CD8-positive, alpha-beta memory T cell (primary cell): ENCODE data around the gene FBXW8. TPM values are rescaled to one million over a fixed set of nuclear protein-coding genes. Genes with fewer than 3 reads are reported as not detected.
A peak's percentile ranks its signal among the peaks of the same experiment; 100 is the strongest.

ENCODE experiments used
- CTCF ChIA-PET: fragments of 350-600 bp; sonication (Branson Sonifier 250); formaldehyde crosslinking; loops from one replicate; lab custom pipeline; 2021; ENCODE audit warnings: antibody characterized with exemption; lab: Charles Lee
- POLR2A ChIA-PET: fragments of 350-600 bp; sonication (Branson Sonifier 250); formaldehyde crosslinking; loops from one replicate; lab custom pipeline; 2021; ENCODE audit warnings: antibody characterized with exemption; lab: Charles Lee
- DNase-seq, 5 donors: peaks; one replicate each; pipeline versions ENCODE4 v3.0.0 to v3.0.0-alpha.2; 2020 to 2022; ENCODE audit warnings: mixed read lengths in 1 of 5
- H3K27ac ChIP-seq: one replicate; pipeline ENCODE4 v1.7.0; 2013; ENCODE audit warnings: low read depth, mild to moderate bottlenecking, low read length, moderate library complexity
- H3K27me3 ChIP-seq: 2 replicates; pipeline ENCODE4 v1.7.0; 2013; ENCODE audit warnings: low read length, mild to moderate bottlenecking; ENCODE audit not compliant: insufficient read depth, poor library complexity, severe bottlenecking
- H3K36me3 ChIP-seq: 2 replicates; pipeline ENCODE4 v1.7.0; 2013; ENCODE audit warnings: mild to moderate bottlenecking, low read length, moderate library complexity; ENCODE audit not compliant: insufficient read depth
- H3K4me1 ChIP-seq: 2 replicates; pipeline ENCODE4 v1.7.0; 2013; ENCODE audit warnings: mild to moderate bottlenecking, low read length, moderate library complexity; ENCODE audit not compliant: insufficient read depth
- H3K4me3 ChIP-seq: 2 replicates; pipeline ENCODE4 v1.7.0; 2013; ENCODE audit warnings: mild to moderate bottlenecking, low read length
- H3K9me3 ChIP-seq: 2 replicates; pipeline ENCODE4 v1.7.0; 2013; ENCODE audit warnings: mild to moderate bottlenecking, low read length
- H3K27ac Mint-ChIP-seq, 8 donors: one replicate each; pipeline ENCODE4 v1.8.0; 2020 to 2021; ENCODE audit warnings: mixed read lengths in 8 of 8, mild to moderate bottlenecking in 6 of 8, inconsistent platforms in 3 of 8, moderate library complexity in 3 of 8
- H3K27me3 Mint-ChIP-seq, 2 donors: one replicate each; pipeline ENCODE4 v1.8.0; 2020 to 2021; ENCODE audit warnings: mixed read lengths in 2 of 2, mild to moderate bottlenecking in 1 of 2, moderate library complexity in 1 of 2
- H3K36me3 Mint-ChIP-seq, 3 donors: one replicate each; pipeline ENCODE4 v1.8.0; 2020 to 2021; ENCODE audit warnings: mixed read lengths in 3 of 3, inconsistent platforms in 1 of 3, mild to moderate bottlenecking in 1 of 3
- H3K4me1 Mint-ChIP-seq, 3 donors: one replicate each; pipeline ENCODE4 v1.8.0; 2020 to 2021; ENCODE audit warnings: mixed read lengths in 3 of 3, inconsistent platforms in 1 of 3, mild to moderate bottlenecking in 1 of 3
- H3K4me3 Mint-ChIP-seq, 7 donors: one replicate each; pipeline ENCODE4 v1.8.0; 2020 to 2021; ENCODE audit warnings: mixed read lengths in 7 of 7, mild to moderate bottlenecking in 6 of 7, moderate library complexity in 4 of 7, inconsistent platforms in 2 of 7
- H3K9me3 Mint-ChIP-seq, 5 donors: one replicate each; pipeline ENCODE4 v1.8.0; 2020 to 2022; ENCODE audit warnings: mixed read lengths in 5 of 5, mild to moderate bottlenecking in 3 of 5, moderate library complexity in 2 of 5, inconsistent platforms in 1 of 5
- polyA plus RNA-seq: library from polyadenylated mRNA; unstranded; fragments of 300-500 nt; fragmentation: Illumina TruSeq; gene quantifications from one replicate; pipeline ENCODE4 v1.2.3, GENCODE V29; 2021
- total RNA-seq, 2 experiments: library from RNA; stranded (reverse); gene quantifications; one replicate each; pipeline ENCODE4 v1.2.3, GENCODE V29; 2021

Gene FBXW8
- total and polyA plus RNA-seq, 3 experiments from 2014 or later, result 6.8 to 10.2 (median 9.3) TPM

GRCh38 chr12:117067638-117068037 is 156.9 kb downstream of the FBXW8 start:
- Mint-ChIP-seq H3K36me3 (no peaks in the 10 kb centered on the region), H3K27me3 (peaks cover 0 to 1% of the 10 kb centered on the region in 2 donors), H3K4me1 (peaks cover 34 to 37% (median 35%) of the 10 kb centered on the region in 3 donors), H3K4me3 (no peak overlapping the region), H3K9me3 (no peaks in the 10 kb centered on the region), H3K27ac (no peak overlapping the region)
- ChIA-PET CTCF (interaction anchor here (1.1 kb wide), 1 partner anchor 10 kb away, joined by 3 read pairs; no protein-coding TSS in a partner anchor), POLR2A (no interaction called here)
- Histone ChIP-seq H3K36me3 (no peaks in the 10 kb centered on the region), H3K4me3 (no peak overlapping the region), H3K9me3 (no peaks in the 10 kb centered on the region), H3K4me1 (peaks cover 21% of the 10 kb centered on the region), H3K27me3 (no peaks in the 10 kb centered on the region), H3K27ac (no peak overlapping the region)
- no peak for DNase-seq

- no peak for DNase-seq
- Histone ChIP-seq H3K4me1 (peaks cover 13% of the 10 kb centered on the region), H3K9me3 (no peaks in the 10 kb centered on the region), H3K27me3 (no peaks in the 10 kb centered on the region), H3K27ac (no peak overlapping the region), H3K4me3 (no peak overlapping the region), H3K36me3 (no peaks in the 10 kb centered on the region)
- POLR2A ChIA-PET, result no interaction called here
- CTCF ChIA-PET, result no interaction called here
- Mint-ChIP-seq H3K4me3 (no peak overlapping the region), H3K9me3 (no peaks in the 10 kb centered on the region), H3K36me3 (no peaks in the 10 kb centered on the region), H3K27me3 (peaks cover 0 to 1% of the 10 kb centered on the region in 2 donors), H3K27ac (peak overlapping the region in 1 of 8 donors; percentile 23), H3K4me1 (peaks cover 25 to 28% (median 26%) of the 10 kb centered on the region in 3 donors)
Measured at GRCh38 chr12:117068492-117068891, 157.7 kb downstream of the FBXW8 start.

GRCh38 chr12:117069101-117069797 is 158.5 kb downstream of the FBXW8 start:
- H3K27me3 ChIP-seq, result no peaks in the 10 kb centered on the region
- no peak for DNase-seq
- Mint-ChIP-seq H3K4me3 (no peak overlapping the region), H3K9me3 (no peaks in the 10 kb centered on the region), H3K27me3 (peaks cover 0 to 1% of the 10 kb centered on the region in 2 donors), H3K36me3 (no peaks in the 10 kb centered on the region), H3K27ac (no peak overlapping the region), H3K4me1 (peaks cover 18 to 21% (median 18%) of the 10 kb centered on the region in 3 donors)
- H3K36me3 ChIP-seq, result no peaks in the 10 kb centered on the region
- peaks cover 5% of the 10 kb centered on the region for H3K4me1 ChIP-seq
- POLR2A ChIA-PET, result no interaction called here
- H3K9me3 ChIP-seq, result no peaks in the 10 kb centered on the region
- no peak overlapping the region for H3K27ac ChIP-seq
- H3K4me3 ChIP-seq, result no peak overlapping the region
- CTCF ChIA-PET, result no interaction called here

- no peak for DNase-seq
- Histone ChIP-seq H3K4me3 (no peak overlapping the region), H3K9me3 (no peaks in the 10 kb centered on the region), H3K27me3 (no peaks in the 10 kb centered on the region), H3K36me3 (no peaks in the 10 kb centered on the region), H3K4me1 (no peaks in the 10 kb centered on the region), H3K27ac (peak overlapping the region; percentile 9)
- ChIA-PET POLR2A (no interaction called here), CTCF (interaction anchor here (1.3 kb wide), 1 partner anchor 119 kb away, joined by 3 read pairs; no protein-coding TSS in a partner anchor)
- peaks cover 0 to 1% of the 10 kb centered on the region in 2 donors for H3K27me3 Mint-ChIP-seq
- peak overlapping the region in 1 of 8 donors; percentile 17 for H3K27ac Mint-ChIP-seq
- H3K36me3 Mint-ChIP-seq, result no peaks in the 10 kb centered on the region
- H3K9me3 Mint-ChIP-seq, result no peaks in the 10 kb centered on the region
- H3K4me1 Mint-ChIP-seq, result peaks cover 8 to 11% (median 9%) of the 10 kb centered on the region in 3 donors
- H3K4me3 Mint-ChIP-seq, result no peak overlapping the region
Measured at GRCh38 chr12:117069926-117070900, 159.5 kb downstream of the FBXW8 start.

GRCh38 chr12:117071009-117071408 is 160.3 kb downstream of the FBXW8 start:
- CTCF ChIA-PET, result interaction anchor here (1.3 kb wide), 1 partner anchor 118 kb away, joined by 3 read pairs; no protein-coding TSS in a partner anchor
- POLR2A ChIA-PET, result no interaction called here
- Histone ChIP-seq H3K9me3 (no peaks in the 10 kb centered on the region), H3K4me1 (no peaks in the 10 kb centered on the region), H3K36me3 (no peaks in the 10 kb centered on the region), H3K27me3 (no peaks in the 10 kb centered on the region), H3K27ac (no peak overlapping the region), H3K4me3 (no peak overlapping the region)
- Mint-ChIP-seq H3K9me3 (no peaks in the 10 kb centered on the region), H3K36me3 (no peaks in the 10 kb centered on the region), H3K4me3 (no peak overlapping the region), H3K27me3 (peaks cover 0 to 1% of the 10 kb centered on the region in 2 donors), H3K27ac (no peak overlapping the region), H3K4me1 (peaks cover 3 to 6% (median 4%) of the 10 kb centered on the region in 3 donors)
- no peak for DNase-seq

GRCh38 chr12:117072106-117072505 is 161.4 kb downstream of the FBXW8 start:
- H3K9me3 ChIP-seq, result no peaks in the 10 kb centered on the region
- peak overlapping the region in 1 of 8 donors; percentile 50 for H3K27ac Mint-ChIP-seq
- CTCF ChIA-PET, result interaction anchor here (0.5 kb wide), 1 partner anchor 93 kb away, joined by 3 read pairs; no protein-coding TSS in a partner anchor
- no peak overlapping the region for H3K4me3 ChIP-seq
- peaks cover 5 to 8% (median 6%) of the 10 kb centered on the region in 3 donors for H3K4me1 Mint-ChIP-seq
- H3K36me3 ChIP-seq, result no peaks in the 10 kb centered on the region
- no peaks in the 10 kb centered on the region for H3K36me3 Mint-ChIP-seq
- no peak for DNase-seq
- H3K27me3 Mint-ChIP-seq, result no peaks in the 10 kb centered on the region
- H3K27me3 ChIP-seq, result no peaks in the 10 kb centered on the region
- H3K4me3 Mint-ChIP-seq, result no peak overlapping the region
- H3K9me3 Mint-ChIP-seq, result no peaks in the 10 kb centered on the region
- no peak overlapping the region for H3K27ac ChIP-seq
- POLR2A ChIA-PET, result interaction anchor here (0.5 kb wide), 1 partner anchor 115 kb away, joined by 7 read pairs; no protein-coding TSS in a partner anchor
- H3K4me1 ChIP-seq, result peaks cover 5% of the 10 kb centered on the region

GRCh38 chr12:117072736-117073490 is 162.2 kb downstream of the FBXW8 start:
- Mint-ChIP-seq H3K4me1 (peaks cover 9 to 12% (median 9%) of the 10 kb centered on the region in 3 donors), H3K27me3 (no peaks in the 10 kb centered on the region), H3K9me3 (no peaks in the 10 kb centered on the region), H3K4me3 (no peak overlapping the region), H3K27ac (peak overlapping the region in 1 of 8 donors; percentile 6), H3K36me3 (no peaks in the 10 kb centered on the region)
- Histone ChIP-seq H3K27me3 (no peaks in the 10 kb centered on the region), H3K4me3 (no peak overlapping the region), H3K27ac (no peak overlapping the region), H3K36me3 (no peaks in the 10 kb centered on the region), H3K9me3 (no peaks in the 10 kb centered on the region), H3K4me1 (peaks cover 8% of the 10 kb centered on the region)
- DNase-seq, result no peak
- ChIA-PET POLR2A (no interaction called here), CTCF (no interaction called here)
